ENCODE results near the gene ELL.

Gene ELL

GRCh38 chr19:18491995-18492953, 29.6 kb downstream of the ELL start:
- Histone ChIP-seq H3K27ac (ENCODE audit: low read depth, low read length) (no peak overlapping the region), H3K4me2 (ENCODE audit: low read length) (no peak overlapping the region), H2BK5ac (ENCODE audit: low read length) (no peak overlapping the region), H3K18ac (ENCODE audit: low read length) (no peak overlapping the region), H2AK5ac (ENCODE audit: low read length) (no peak overlapping the region), H4K8ac (ENCODE audit: low read depth, low read length) (no peak overlapping the region), H4K5ac (ENCODE audit: low read length) (no peak overlapping the region), H3K36me3 (ENCODE audit: control insufficient read depth, insufficient read depth, low read length) (no peaks in the 10 kb centered on the region), H3K23ac (ENCODE audit: low read length) (no peak overlapping the region), H3K56ac (ENCODE audit: low read length) (no peak overlapping the region), H3K27me3 (ENCODE audit: insufficient read depth, low read length, poor library complexity) (no peaks in the 10 kb centered on the region), H3K4me1 (ENCODE audit: control insufficient read depth, low read depth, low read length) (no peaks in the 10 kb centered on the region), H3K9ac (ENCODE audit: low read length) (no peak overlapping the region), H3K79me2 (ENCODE audit: control insufficient read depth, insufficient read depth, low read length) (peaks cover 8% of the 10 kb centered on the region), H3K4me3 (ENCODE audit: low read length) (no peak overlapping the region), H2BK120ac (ENCODE audit: low read depth, low read length) (no peak overlapping the region), H2BK15ac (replicated peaks; ENCODE audit: low read depth) (no peak overlapping the region), H3K79me1 (ENCODE audit: low read length) (peaks cover 27% of the 10 kb centered on the region), H3K4ac (ENCODE audit: low read depth, low read length) (no peak overlapping the region)
- no peak for DNase-seq
- no CpG with 5 or more reads among the region's 15 CpGs for WGBS (ENCODE audit: extremely low coverage, insufficient coverage, low lambda C conversion rate)

- Histone ChIP-seq H3K4ac (ENCODE audit: low read depth, low read length) (no peak overlapping the region), H3K27ac (ENCODE audit: low read depth, low read length) (no peak overlapping the region), H3K79me1 (ENCODE audit: low read length) (peaks cover 30% of the 10 kb centered on the region), H3K79me2 (ENCODE audit: control insufficient read depth, insufficient read depth, low read length) (peaks cover 4% of the 10 kb centered on the region), H3K18ac (ENCODE audit: low read length) (no peak overlapping the region), H3K36me3 (ENCODE audit: control insufficient read depth, insufficient read depth, low read length) (no peaks in the 10 kb centered on the region), H4K8ac (ENCODE audit: low read depth, low read length) (no peak overlapping the region), H3K4me3 (ENCODE audit: low read length) (no peak overlapping the region), H3K9ac (ENCODE audit: low read length) (no peak overlapping the region), H2BK5ac (ENCODE audit: low read length) (no peak overlapping the region), H3K56ac (ENCODE audit: low read length) (no peak overlapping the region), H2BK15ac (replicated peaks; ENCODE audit: low read depth) (no peak overlapping the region), H3K23ac (ENCODE audit: low read length) (no peak overlapping the region), H3K27me3 (ENCODE audit: insufficient read depth, low read length, poor library complexity) (no peaks in the 10 kb centered on the region), H3K4me2 (ENCODE audit: low read length) (no peak overlapping the region), H3K4me1 (ENCODE audit: control insufficient read depth, low read depth, low read length) (no peaks in the 10 kb centered on the region), H4K5ac (ENCODE audit: low read length) (no peak overlapping the region), H2AK5ac (ENCODE audit: low read length) (no peak overlapping the region), H2BK120ac (ENCODE audit: low read depth, low read length) (no peak overlapping the region)
- no peak for DNase-seq
- no CpG with 5 or more reads among the region's 6 CpGs for WGBS (ENCODE audit: extremely low coverage, insufficient coverage, low lambda C conversion rate)
Observed at GRCh38 chr19:18490728-18491127, 31.1 kb downstream of the ELL start.

GRCh38 chr19:18489627-18490184, 32.2 kb downstream of the ELL start:
- Histone ChIP-seq H4K5ac (ENCODE audit: low read length) (no peak overlapping the region), H2AK5ac (ENCODE audit: low read length) (no peak overlapping the region), H3K4me2 (ENCODE audit: low read length) (no peak overlapping the region), H3K18ac (ENCODE audit: low read length) (no peak overlapping the region), H3K27ac (ENCODE audit: low read depth, low read length) (no peak overlapping the region), H3K9ac (ENCODE audit: low read length) (no peak overlapping the region), H2BK5ac (ENCODE audit: low read length) (no peak overlapping the region), H2BK120ac (ENCODE audit: low read depth, low read length) (no peak overlapping the region), H2BK15ac (replicated peaks; ENCODE audit: low read depth) (no peak overlapping the region), H3K79me2 (ENCODE audit: control insufficient read depth, insufficient read depth, low read length) (peaks cover 5% of the 10 kb centered on the region), H3K4me3 (ENCODE audit: low read length) (no peak overlapping the region), H3K4ac (ENCODE audit: low read depth, low read length) (no peak overlapping the region), H3K27me3 (ENCODE audit: insufficient read depth, low read length, poor library complexity) (no peaks in the 10 kb centered on the region), H3K36me3 (ENCODE audit: control insufficient read depth, insufficient read depth, low read length) (no peaks in the 10 kb centered on the region), H3K79me1 (ENCODE audit: low read length) (peaks cover 27% of the 10 kb centered on the region), H3K4me1 (ENCODE audit: control insufficient read depth, low read depth, low read length) (no peaks in the 10 kb centered on the region), H3K23ac (ENCODE audit: low read length) (no peak overlapping the region), H3K56ac (ENCODE audit: low read length) (no peak overlapping the region), H4K8ac (ENCODE audit: low read depth, low read length) (no peak overlapping the region)
- no CpG with 5 or more reads among the region's 14 CpGs for WGBS (ENCODE audit: extremely low coverage, insufficient coverage, low lambda C conversion rate)
- DNase-seq = no peak

DNA sequence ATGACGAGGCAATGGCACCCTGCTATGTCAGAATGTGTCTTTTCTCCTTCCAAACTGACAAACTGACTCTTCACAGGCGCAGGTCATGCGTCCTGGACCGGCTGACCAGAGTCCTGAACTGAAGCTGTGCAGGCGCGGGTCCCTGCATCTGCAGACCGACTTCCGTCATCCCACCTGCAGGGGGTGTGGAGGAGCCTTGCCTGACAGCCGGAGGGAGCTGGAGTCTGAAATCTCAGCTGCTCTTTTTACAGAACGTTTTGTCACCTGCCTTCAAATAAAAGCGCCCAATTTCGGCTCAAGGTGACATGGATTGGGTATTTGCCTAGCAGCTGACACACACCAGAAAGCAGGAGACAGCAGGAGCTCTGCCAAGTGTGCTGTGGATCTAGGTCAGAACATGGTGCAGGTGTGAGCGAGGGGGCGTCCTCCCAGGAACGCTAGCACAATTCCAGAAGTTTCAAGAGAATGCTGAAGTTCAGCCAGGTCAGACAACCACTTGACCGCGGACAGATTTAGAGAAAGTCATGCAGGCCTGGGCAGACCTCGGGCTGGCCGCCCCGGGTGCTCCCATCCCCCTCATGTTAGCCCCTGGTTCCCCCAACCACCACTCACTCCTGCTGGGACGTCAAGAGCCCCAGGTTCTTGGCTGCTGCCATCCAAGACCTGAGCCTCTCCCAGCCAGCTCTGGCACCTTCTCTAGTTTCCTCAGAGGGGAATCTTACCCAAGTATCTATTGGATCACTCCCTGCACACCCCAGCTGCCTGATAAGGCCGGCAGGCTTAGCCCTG, 32.8 kb downstream of the ELL start:
- WGBS (ENCODE audit: extremely low coverage, insufficient coverage, low lambda C conversion rate) = no CpG with 5 or more reads among the region's 22 CpGs
- peaks cover 8% of the 10 kb centered on the region for H3K79me2 ChIP-seq (ENCODE audit: control insufficient read depth, insufficient read depth, low read length)

DNA sequence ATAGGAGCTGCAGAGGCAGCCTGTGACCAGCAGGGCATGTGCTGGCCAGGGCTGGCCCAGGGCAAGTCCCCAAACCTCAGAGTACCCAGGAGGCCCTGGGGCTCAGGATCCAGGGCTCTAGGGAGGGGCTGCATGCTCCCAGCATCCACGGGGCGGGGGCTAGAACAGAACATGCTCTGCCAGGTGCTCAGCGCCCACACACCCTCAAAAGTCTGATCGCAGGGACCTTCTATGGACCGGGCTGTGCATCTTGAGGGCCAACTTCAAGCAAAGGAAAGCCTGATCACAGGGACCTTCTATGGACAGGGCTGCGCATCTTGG, 33.5 kb downstream of the ELL start:
- no peak overlapping the region for H3K4ac ChIP-seq (ENCODE audit: low read depth, low read length)
- no peak overlapping the region for H2BK120ac ChIP-seq (ENCODE audit: low read depth, low read length)
- peaks cover 11% of the 10 kb centered on the region for H3K79me2 ChIP-seq (ENCODE audit: control insufficient read depth, insufficient read depth, low read length)
- H3K4me2 ChIP-seq (ENCODE audit: low read length) = no peak overlapping the region
- DNase-seq = peak; percentile 25
- no CpG with 5 or more reads among the region's 6 CpGs for WGBS (ENCODE audit: extremely low coverage, insufficient coverage, low lambda C conversion rate)
- no peak overlapping the region for H2BK5ac ChIP-seq (ENCODE audit: low read length)
- no peak overlapping the region for H3K27ac ChIP-seq (ENCODE audit: low read depth, low read length)
- H2AK5ac ChIP-seq (ENCODE audit: low read length) = no peak overlapping the region
- H4K8ac ChIP-seq (ENCODE audit: low read depth, low read length) = no peak overlapping the region
- H3K36me3 ChIP-seq (ENCODE audit: control insufficient read depth, insufficient read depth, low read length) = no peaks in the 10 kb centered on the region
- no peak overlapping the region for H3K9ac ChIP-seq (ENCODE audit: low read length)
- H3K56ac ChIP-seq (ENCODE audit: low read length) = no peak overlapping the region
- H3K4me1 ChIP-seq (ENCODE audit: control insufficient read depth, low read depth, low read length) = no peaks in the 10 kb centered on the region
- no peak overlapping the region for H3K18ac ChIP-seq (ENCODE audit: low read length)
- peaks cover 32% of the 10 kb centered on the region for H3K79me1 ChIP-seq (ENCODE audit: low read length)
- no peak overlapping the region for H3K4me3 ChIP-seq (ENCODE audit: low read length)
- H3K23ac ChIP-seq (ENCODE audit: low read length) = no peak overlapping the region
- no peak overlapping the region for H2BK15ac ChIP-seq (replicated peaks; ENCODE audit: low read depth)
- H3K27me3 ChIP-seq (ENCODE audit: insufficient read depth, low read length, poor library complexity) = no peaks in the 10 kb centered on the region
- no peak overlapping the region for H4K5ac ChIP-seq (ENCODE audit: low read length)

More for the DNA sequence above, 32.8 kb downstream of the ELL start:
- no peak overlapping the region for H3K4me2 ChIP-seq (ENCODE audit: low read length)
- H4K8ac ChIP-seq (ENCODE audit: low read depth, low read length) = no peak overlapping the region
- no peak overlapping the region for H2BK120ac ChIP-seq (ENCODE audit: low read depth, low read length)
- peak; percentile 63 for DNase-seq
- no peak overlapping the region for H3K9ac ChIP-seq (ENCODE audit: low read length)
- no peak overlapping the region for H3K4ac ChIP-seq (ENCODE audit: low read depth, low read length)
- H2BK5ac ChIP-seq (ENCODE audit: low read length) = no peak overlapping the region
- H3K4me3 ChIP-seq (ENCODE audit: low read length) = no peak overlapping the region
- no peak overlapping the region for H3K56ac ChIP-seq (ENCODE audit: low read length)
- no peak overlapping the region for H4K5ac ChIP-seq (ENCODE audit: low read length)
- H3K4me1 ChIP-seq (ENCODE audit: control insufficient read depth, low read depth, low read length) = no peaks in the 10 kb centered on the region
- H2AK5ac ChIP-seq (ENCODE audit: low read length) = no peak overlapping the region
- no peaks in the 10 kb centered on the region for H3K36me3 ChIP-seq (ENCODE audit: control insufficient read depth, insufficient read depth, low read length)
- H2BK15ac ChIP-seq (replicated peaks; ENCODE audit: low read depth) = no peak overlapping the region
- H3K27me3 ChIP-seq (ENCODE audit: insufficient read depth, low read length, poor library complexity) = no peaks in the 10 kb centered on the region
- peaks cover 27% of the 10 kb centered on the region for H3K79me1 ChIP-seq (ENCODE audit: low read length)
- H3K23ac ChIP-seq (ENCODE audit: low read length) = no peak overlapping the region
- H3K27ac ChIP-seq (ENCODE audit: low read depth, low read length) = no peak overlapping the region
- H3K18ac ChIP-seq (ENCODE audit: low read length) = no peak overlapping the region
